HG03103 (cell line): ENCODE data around the gene INCENP.

ENCODE experiments used
- ATAC-seq: cut with Tn5 transposase; IDR thresholded peaks from one replicate; pipeline ENCODE4 v1.9.1; 2021; ENCODE audit warnings: low read depth; ENCODE audit not compliant: unreplicated experiment

The INCENP gene

GRCh38 chr11:62140304-62141110, 16.7 kb downstream of the INCENP start:
- ATAC-seq, result no peak

GRCh38 chr11:62141111-62142042, 17.6 kb downstream of the INCENP start:
- ATAC-seq, result no peak

- ATAC-seq, result no peak
Measured at GRCh38 chr11:62142043-62142375, 18.2 kb downstream of the INCENP start.

- ATAC-seq, result no peak
Measured at GRCh38 chr11:62142921-62143320, 19.1 kb downstream of the INCENP start.

- ATAC-seq, result no peak
Measured at GRCh38 chr11:62143727-62144126, 19.9 kb downstream of the INCENP start.

- ATAC-seq, result no peak
Measured at GRCh38 chr11:62144641-62145255, 20.9 kb downstream of the INCENP start.

- no peak for ATAC-seq
Measured at GRCh38 chr11:62145261-62145871, 21.6 kb downstream of the INCENP start.

GRCh38 chr11:62146476-62147200, 22.8 kb downstream of the INCENP start:
- no peak for ATAC-seq

- ATAC-seq, result no peak
Measured at GRCh38 chr11:62147545-62147944, 23.7 kb downstream of the INCENP start.

- no peak for ATAC-seq
Measured at GRCh38 chr11:62148271-62148980, 24.6 kb downstream of the INCENP start.

GRCh38 chr11:62149986-62150886, 26.4 kb downstream of the INCENP start:
- no peak for ATAC-seq

GRCh38 chr11:62150887-62151736, 27.3 kb downstream of the INCENP start:
- ATAC-seq, result no peak

GRCh38 chr11:62151737-62152102, 27.9 kb downstream of the INCENP start:
- no peak for ATAC-seq

- ATAC-seq, result no peak
Measured at GRCh38 chr11:62152245-62153086, 28.7 kb downstream of the INCENP start.

GRCh38 chr11:62153087-62153395, 29.2 kb downstream of the INCENP start:
- ATAC-seq, result no peak

- no peak for ATAC-seq
Measured at GRCh38 chr11:62153617-62154016, 29.8 kb downstream of the INCENP start.

GRCh38 chr11:62157603-62158002, 33.8 kb downstream of the INCENP start:
- ATAC-seq, result no peak
